NCI-H2171 treated with DMSO at 0.1 percent for 48 hours (cell line): ENCODE data around the gene CAMSAP1.
A peak's percentile ranks its signal among the peaks of the same experiment; 100 is the strongest.

ENCODE experiments used
- DNase-seq: peaks from one replicate; lab custom pipeline; 2025; lab: John Stamatoyannopoulos, UW

CAMSAP1 gene

GRCh38 chr9:135814421-135815095 is 92.8 kb downstream of the CAMSAP1 start:
- no peak for DNase-seq

DNA sequence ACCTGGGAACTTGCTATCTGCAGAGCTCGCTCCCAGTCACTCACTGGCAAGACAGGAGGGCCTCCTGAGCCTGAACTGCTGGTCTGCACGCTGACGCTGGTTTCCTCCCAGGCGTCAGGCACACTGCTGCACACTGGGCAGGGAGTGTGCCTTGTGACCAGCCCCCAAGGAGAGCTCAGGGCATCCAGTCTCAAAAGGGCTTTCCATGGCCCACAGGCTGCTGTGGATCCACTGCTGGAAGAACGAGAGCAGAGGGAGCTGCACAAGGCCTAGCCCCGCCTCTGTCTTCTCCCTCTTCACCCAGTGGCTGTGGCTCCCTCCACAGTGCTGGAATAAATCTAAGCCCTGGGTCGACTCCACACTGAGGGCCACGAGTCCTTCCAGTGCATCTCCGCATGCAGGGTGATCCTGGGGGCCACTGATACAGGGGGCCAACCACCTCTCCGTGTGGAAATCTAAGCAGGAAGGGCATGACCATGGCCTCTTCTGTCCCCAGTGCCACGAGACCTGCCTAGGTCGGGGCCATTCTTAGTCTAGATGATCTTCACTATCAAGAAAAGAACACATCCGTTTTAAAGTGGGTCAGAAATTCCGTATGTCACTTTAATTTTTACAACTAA is 93.6 kb downstream of the CAMSAP1 start:
- no peak for DNase-seq

GRCh38 chr9:135812961-135813360 is 94.4 kb downstream of the CAMSAP1 start:
- DNase-seq: no peak

DNA sequence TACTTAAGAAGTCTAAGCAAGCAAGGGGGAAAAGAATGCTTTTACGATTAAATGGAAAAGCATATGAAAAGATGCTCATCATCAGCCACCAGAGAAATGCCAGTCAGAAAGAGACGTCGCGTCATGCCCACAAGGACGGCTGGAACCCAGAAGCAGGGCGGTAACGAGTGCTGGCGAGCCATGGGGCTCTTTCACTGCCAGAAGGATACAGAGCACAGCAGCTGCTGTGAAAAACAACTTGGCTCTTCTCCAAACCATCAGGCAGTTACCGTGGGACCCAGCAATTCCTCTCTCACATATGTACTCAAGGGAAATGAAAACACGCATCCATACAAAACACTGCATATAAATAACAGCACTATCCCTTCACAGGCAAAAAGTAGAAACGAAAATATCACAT is 95.5 kb downstream of the CAMSAP1 start:
- DNase-seq: peak; percentile 97

GRCh38 chr9:135810806-135811575 is 96.4 kb downstream of the CAMSAP1 start:
- no peak for DNase-seq

DNA sequence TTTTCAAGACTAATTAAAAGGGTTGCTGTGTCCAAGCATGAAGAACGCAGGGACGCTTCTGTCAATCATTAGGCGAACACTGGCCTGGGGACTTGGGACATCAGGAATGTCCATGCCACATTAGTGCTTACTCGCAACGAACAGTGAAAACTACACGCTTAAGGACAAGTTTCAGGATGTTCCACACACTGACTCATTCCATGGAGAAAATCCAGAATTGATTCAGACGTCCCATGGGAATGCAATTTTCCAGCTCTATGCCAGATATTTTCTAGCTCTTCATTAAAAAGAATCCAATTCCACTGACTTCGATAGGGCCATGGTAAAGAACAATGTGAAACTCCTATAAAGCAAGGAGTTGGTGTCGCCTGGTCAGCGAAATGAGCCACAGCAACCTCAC is 98.2 kb downstream of the CAMSAP1 start:
- DNase-seq: no peak

GRCh38 chr9:135805422-135806022 is 101.8 kb downstream of the CAMSAP1 start:
- DNase-seq: no peak

DNA sequence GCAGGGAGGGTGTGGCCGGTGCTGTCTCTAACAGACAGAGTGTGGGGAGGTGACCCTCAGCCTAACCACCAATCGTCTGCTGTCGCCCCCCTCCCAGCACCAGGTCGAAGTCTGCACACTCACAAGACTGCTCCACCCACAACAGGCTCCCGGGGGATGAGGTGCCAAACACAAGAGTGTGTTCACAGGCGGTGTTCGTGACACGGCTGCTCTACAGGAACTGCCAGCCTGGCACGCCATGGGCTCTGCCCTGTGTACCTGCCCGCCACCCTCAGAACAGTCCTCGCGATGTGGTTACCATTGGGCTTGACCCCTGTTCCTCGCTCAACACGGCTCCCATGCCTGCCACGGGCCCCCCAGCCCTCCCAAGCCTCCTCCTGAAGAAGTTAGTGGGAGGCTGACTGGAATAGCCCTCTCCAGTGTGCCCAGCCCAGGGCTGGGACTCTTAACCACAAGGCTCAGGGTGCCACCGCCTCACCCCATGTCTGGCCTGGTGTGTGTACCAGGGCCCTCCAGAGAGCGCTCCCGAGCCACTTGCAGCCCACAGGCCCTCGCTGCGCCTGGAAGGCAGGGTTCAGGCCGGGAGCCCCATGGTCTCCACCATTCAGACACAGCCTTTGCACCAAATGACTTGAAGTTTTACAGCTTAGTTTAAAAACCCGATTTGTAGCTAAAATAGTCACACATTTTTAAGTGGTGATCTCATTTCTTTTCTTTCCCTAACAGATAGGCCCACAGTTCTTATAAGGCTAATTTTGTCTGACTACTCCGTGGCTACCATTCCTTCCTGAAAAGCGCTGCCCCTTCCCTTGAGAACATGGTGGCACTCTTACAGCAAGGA is 102.5 kb downstream of the CAMSAP1 start:
- no peak for DNase-seq

DNA sequence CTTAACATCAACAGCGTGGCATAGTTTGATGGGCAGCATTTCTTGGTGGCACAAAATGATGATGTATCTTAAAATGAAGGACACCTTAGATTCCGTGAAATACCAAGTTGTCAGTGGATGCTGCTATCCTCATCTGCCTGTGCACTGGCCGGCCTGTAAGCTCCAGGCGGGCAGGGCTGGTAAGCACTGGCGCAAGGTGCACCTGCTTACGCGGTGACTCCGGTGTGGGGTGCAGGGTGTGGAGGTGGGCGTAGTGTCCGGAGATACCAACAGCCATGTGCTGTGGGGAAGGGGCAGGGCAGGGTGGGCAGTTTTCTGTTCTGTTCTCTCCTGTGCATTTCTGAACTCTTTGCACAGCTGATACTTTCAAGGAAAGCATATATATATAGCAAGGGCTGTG is 103.9 kb downstream of the CAMSAP1 start:
- DNase-seq: no peak

DNA sequence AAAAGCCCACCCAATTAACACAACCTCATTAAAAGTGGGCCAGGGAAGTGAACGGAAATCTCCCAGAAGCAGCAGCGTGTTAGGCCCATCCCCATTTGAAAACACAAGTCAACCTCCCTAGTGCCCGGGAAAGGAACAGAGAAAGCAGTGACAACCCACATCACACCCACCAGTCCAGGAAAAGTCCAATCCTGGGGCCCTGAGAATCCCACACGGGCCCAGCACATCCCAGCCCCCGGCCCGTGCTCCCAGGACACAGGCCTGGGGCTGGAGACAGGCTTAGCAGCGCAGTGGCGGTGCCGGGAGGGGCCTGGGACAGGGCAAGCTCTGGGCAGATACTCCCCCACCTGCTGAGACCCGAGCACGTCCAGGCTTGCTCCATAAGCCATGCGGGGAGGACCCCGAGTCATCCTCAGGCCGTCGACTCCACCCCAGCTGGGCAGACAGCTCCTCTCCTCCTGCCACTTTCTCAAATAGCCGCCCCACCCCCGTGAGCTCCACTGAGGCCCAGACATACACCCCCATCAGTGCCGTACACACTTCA is 104.4 kb downstream of the CAMSAP1 start:
- DNase-seq: no peak

DNA sequence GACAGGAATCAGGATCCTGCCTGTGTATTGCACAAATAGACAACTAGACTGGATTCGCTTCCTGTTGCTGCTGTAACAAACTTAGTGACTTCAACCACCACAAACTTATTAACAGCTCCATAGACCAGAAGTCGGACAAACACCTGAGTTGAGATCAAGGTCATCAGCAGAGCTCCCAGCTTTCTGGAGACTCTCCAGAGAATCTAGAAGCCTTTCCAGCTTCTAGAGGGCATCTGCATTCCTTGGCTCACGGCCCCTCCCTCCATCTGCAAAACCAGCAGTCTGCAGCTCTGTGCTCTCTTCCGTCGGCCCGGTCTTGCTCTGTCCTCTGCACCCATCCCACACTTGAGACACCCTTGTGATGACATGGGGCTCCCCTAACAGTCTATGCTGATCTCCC is 106.3 kb downstream of the CAMSAP1 start:
- no peak for DNase-seq

DNA sequence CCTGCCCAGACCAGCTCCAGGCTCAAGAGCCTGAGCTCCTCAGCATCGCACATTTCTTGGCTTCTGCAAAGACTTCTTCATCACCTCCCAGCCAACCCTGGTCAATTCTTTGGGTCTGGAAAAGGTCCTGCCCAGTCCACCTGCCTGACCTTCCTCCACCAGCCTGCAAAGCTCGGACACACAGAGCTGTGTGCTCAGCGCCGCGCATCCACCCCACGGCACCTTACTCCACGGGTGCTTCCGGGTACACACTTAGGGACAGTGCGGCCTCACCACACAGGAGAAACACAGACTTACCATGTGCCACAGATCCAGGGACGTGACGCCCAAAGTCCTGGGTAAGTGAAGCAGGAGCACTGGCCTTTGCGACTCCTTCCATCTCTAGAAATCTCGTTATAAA is 108.1 kb downstream of the CAMSAP1 start:
- DNase-seq: no peak

DNA sequence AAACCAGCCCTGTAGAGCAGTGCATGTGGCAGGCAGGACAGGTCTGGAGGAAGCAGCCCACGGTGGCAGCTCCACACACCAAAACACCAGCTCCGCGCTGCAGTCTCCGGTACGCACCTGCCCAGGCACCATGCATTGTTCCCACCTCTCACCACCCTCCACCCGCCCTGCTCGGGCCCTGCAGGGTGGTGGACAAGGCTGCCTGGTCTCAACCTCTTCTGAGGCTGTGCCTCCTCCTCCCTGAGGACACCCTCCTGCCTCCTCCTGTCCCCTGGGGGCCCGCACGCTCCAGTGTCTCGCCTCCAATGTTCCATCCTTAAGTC is 109.1 kb downstream of the CAMSAP1 start:
- no peak for DNase-seq

DNA sequence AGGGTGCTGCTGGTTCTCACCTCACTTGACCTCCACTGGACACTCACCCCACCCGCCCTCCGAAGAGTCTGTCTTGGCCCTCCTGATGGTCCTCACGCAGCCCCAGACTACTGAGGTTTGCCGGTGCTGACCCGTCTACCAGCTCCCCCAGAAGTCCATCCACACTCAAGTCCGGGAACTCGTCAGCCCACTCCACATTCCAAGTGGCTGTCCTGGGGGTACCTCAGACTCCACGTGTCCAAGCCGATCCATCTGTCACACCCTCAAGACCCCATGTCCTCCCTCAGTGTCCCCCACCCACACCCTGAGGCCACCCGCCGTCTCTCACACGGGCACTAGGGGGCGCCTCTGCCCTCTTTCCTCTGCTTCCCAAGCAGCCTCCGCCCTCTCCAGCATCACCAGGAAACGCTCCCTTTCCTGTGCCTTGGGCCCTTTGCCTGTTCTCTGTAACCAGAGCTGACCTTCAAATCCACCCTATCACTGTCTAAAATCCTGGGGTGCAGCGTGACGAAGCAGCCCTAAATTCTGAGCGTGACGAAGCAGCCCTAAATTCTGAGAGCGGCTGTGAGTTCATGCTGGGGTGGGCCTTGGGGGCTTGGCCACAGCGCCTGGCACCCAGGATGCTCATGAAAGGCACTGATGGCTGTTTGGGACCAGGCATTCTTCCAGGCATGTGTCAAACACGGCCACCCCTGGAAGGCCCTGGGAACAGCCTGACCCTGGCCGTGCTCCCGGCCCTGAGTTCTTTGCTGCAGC is 109.7 kb downstream of the CAMSAP1 start:
- peak; percentile 47 for DNase-seq

GRCh38 chr9:135796784-135797485 is 110.4 kb downstream of the CAMSAP1 start:
- peak; percentile 49 for DNase-seq

DNA sequence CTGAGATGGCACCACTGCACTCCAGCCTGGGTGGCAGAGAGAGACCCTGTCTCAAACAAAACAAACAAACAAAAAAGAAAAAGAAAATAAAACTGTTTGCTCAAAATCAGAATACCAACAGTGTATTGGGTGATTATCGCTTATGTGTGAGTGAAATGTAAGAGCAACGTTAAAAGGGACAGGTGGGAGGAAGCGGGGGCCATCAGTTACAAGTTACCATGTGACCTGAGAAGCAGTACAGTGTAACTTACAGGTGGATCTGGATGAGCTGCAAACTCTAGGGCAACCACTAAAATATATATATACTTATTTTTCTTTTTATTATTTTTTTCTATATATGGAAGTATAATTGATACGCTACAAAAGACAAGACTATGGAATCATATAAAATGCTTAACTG is 112.0 kb downstream of the CAMSAP1 start:
- DNase-seq: no peak

DNA sequence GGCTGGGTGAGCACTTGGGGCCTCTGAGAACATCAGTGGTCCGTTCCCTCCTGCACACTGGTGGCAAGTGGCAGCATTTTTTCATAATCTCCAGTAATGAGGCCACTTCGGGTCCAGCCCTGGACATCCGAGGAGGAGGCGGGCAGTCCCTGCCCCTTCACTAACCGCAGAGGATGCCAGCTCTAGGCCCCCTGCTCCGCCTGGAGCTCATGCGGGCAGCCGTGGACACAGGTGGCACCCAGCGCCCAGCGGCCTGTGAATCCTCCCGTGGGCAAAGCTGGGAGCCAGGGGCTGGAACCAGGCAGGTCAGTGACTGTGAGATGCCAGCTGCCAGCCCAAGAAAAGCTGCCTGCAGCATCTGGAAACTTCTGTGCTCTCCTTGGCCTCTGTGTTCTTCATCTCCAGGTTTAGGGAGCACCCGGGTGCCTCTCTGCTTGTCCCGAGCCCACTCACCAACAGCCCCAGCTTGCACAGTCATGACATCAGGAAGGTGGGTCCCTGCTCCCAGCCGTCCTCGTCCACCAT is 112.9 kb downstream of the CAMSAP1 start:
- no peak for DNase-seq

DNA sequence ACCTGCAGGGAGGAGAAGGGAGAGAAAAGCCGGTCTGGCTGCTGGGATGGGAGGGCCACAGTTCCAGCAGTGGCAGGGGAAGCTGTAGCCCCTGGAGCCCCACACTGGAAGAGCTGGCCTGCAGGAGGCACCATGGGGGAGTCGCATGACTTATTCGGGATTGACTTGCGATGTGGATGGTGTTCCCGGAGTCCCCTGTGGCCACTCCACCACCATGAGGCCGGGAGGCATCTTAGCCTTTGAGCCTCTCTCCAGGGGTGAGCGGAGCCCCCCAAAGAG is 113.3 kb downstream of the CAMSAP1 start:
- no peak for DNase-seq

DNA sequence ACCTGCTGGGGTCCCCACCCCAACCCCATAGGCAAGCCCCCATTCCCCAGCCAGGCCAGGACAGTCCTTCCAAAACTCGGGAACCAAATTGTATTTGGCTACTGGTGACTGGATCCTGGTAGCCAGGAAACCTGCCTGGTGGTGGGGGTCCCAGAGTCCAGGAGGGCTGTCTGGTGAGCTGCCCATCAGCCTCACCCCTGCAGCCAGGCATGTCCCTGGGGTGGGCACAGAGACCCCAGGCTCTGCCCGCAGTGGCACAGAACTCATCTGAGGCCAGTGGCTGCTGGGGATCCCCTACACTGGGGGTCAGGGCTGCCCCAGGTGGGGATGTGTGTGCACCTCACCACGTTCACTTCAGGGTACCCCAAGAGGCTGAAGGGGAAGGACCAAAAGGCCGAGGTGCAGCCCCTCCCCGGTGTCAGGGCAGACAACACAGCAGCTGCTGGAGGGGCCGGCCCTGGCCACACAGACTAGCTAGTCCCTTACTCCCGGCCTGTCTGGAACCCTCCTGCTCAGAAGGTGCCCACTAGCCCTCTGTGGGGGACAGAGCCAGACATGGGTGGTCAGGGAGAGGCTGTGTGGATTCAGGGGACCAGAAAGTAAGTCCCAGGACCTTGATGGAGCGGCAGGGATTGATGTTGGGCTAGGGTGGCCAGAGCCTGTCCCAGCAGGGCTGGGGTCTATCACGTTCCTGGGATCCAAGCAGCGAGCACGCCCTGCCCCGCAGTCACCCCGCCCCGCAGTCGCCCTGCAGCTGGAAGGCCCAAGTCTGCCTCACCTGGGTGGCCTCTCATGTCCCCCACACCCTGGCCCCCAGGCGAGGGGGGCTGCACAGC is 113.9 kb downstream of the CAMSAP1 start:
- DNase-seq: no peak
